ENCODE measurements around the gene PPP6R1. TPM values are rescaled to one million over a fixed set of nuclear protein-coding genes. Genes with fewer than 3 reads are reported as not detected.

PPP6R1 gene
- polyA plus RNA-seq, 3 donors, result 16.9 to 91.3 (median 22.0) TPM

DNA sequence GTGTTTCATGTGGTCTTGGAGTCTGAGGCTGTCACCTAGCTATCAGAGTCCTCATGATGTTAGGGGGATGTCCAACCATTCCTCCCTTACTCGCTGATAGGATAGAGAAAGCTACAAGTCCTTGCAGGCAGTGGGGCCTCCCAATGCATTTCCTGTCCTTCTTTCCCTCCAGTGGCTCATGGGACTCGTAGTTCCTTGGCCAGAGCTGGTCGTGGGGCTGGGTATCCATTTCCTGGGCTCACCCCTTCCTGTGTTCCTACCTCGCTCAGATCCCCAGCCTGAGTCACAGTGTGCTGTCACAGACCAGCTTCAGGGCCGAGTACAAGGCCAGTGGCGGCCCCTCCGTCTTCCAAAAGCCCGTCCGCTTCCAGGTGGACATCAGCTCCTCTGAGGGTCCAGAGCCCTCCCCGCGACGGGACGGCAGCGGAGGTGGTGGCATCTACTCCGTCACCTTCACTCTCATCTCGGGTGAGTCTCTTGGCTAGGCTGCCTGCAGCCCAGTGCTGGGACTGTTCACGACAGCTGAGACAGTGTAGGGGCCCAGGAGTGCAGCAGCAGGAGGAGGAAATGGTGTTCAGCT, 47.3 kb upstream of the PPP6R1 start:
- H3K4me3 Mint-ChIP-seq, result no peak overlapping the region
- no peak overlapping the region for H3K4me2 ChIP-seq (replicated peaks; ENCODE audit: extremely low read depth, low read length, poor library complexity, severe bottlenecking)
- no peak overlapping the region for H3K27ac Mint-ChIP-seq
- peaks cover 0 to 13% (median 6%) of the 10 kb centered on the region in 7 donors for H3K9me3 Mint-ChIP-seq
- no peak for DNase-seq
- H3K4me1 Mint-ChIP-seq, result peaks cover 13% of the 10 kb centered on the region
- no peaks in the 10 kb centered on the region for H3K27me3 ChIP-seq (ENCODE audit: control insufficient read depth in 2 of 2, insufficient read depth in 2 of 2, low read length in 2 of 2)
- no peak overlapping the region for H3K9ac ChIP-seq (ENCODE audit: insufficient read depth, low read length, poor library complexity, severe bottlenecking)
- TF ChIP-seq, protein P1, sequence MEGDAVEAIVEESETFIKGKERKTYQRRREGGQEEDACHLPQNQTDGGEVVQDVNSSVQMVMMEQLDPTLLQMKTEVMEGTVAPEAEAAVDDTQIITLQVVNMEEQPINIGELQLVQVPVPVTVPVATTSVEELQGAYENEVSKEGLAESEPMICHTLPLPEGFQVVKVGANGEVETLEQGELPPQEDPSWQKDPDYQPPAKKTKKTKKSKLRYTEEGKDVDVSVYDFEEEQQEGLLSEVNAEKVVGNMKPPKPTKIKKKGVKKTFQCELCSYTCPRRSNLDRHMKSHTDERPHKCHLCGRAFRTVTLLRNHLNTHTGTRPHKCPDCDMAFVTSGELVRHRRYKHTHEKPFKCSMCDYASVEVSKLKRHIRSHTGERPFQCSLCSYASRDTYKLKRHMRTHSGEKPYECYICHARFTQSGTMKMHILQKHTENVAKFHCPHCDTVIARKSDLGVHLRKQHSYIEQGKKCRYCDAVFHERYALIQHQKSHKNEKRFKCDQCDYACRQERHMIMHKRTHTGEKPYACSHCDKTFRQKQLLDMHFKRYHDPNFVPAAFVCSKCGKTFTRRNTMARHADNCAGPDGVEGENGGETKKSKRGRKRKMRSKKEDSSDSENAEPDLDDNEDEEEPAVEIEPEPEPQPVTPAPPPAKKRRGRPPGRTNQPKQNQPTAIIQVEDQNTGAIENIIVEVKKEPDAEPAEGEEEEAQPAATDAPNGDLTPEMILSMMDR (IDR thresholded peaks at IDR 0.05), result no peak
- H3K9me3 ChIP-seq (replicated peaks in 1 of 2; ENCODE audit: control insufficient read depth in 1 of 2, insufficient read depth in 1 of 2, low read length in 2 of 2), result peaks cover 0 to 13% of the 10 kb centered on the region in 2 donors
- no peak overlapping the region for H3K27ac ChIP-seq (ENCODE audit: low read depth in 1 of 2, low read length in 2 of 2)
- H3K36me3 Mint-ChIP-seq, result no peaks in the 10 kb centered on the region
- no peak overlapping the region for H2AFZ ChIP-seq (ENCODE audit: insufficient read depth, low read depth, low read length, poor library complexity, severe bottlenecking)
- peaks cover 8% of the 10 kb centered on the region for H4K20me1 ChIP-seq (ENCODE audit: insufficient read depth, low read length)
- no peaks in the 10 kb centered on the region for H3K79me2 ChIP-seq (ENCODE audit: insufficient read depth, low read length)
- 92% methylated on average over 16 of the region's 17 CpGs for WGBS (ENCODE audit: insufficient coverage)
- intact Hi-C loops (cut with micrococcal nuclease), result no loop called here
- H3K36me3 ChIP-seq (replicated peaks in 1 of 2; ENCODE audit: control insufficient read depth in 1 of 2, insufficient read depth in 2 of 2, low read length in 2 of 2), result no peaks in the 10 kb centered on the region
- H3K27me3 Mint-ChIP-seq (ENCODE audit: low read depth in 3 of 3), result peaks cover 0 to 2% (median 2%) of the 10 kb centered on the region in 3 donors
- H3K4me1 ChIP-seq (ENCODE audit: control insufficient read depth in 1 of 2, insufficient read depth in 2 of 2, low read length in 2 of 2), result peaks cover 10 to 12% of the 10 kb centered on the region in 2 donors
- H3K4me3 ChIP-seq (replicated peaks in 1 of 3; ENCODE audit: low read depth in 2 of 3, low read length in 3 of 3), result no peak overlapping the region

DNA sequence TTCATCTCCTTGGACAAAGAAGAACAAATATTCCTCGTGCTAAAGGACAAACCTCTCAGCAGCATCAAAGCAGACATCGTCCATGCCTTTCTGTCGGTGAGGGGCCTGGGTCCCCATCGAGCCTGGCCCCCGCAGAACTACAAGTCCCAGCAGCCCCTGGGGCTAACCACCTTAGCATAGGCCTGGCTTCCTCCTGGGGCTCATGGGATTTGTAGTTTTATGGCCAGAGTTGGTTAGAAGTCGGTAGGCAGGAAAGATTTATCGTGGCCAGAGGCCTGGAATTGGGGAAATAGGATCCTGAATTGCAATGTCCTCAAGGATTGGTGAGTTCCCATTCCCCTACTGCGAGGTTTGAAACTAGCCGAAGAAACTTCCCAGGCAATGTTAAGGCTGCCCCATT, 46.7 kb upstream of the PPP6R1 start:
- no peak overlapping the region for H3K4me2 ChIP-seq (replicated peaks; ENCODE audit: extremely low read depth, low read length, poor library complexity, severe bottlenecking)
- peaks cover 13% of the 10 kb centered on the region for H3K4me1 Mint-ChIP-seq
- H2AFZ ChIP-seq (ENCODE audit: insufficient read depth, low read depth, low read length, poor library complexity, severe bottlenecking), result no peak overlapping the region
- DNase-seq, result peak in 2 of 3 donors; percentile 47 to 55
- H4K20me1 ChIP-seq (ENCODE audit: insufficient read depth, low read length), result peaks cover 4% of the 10 kb centered on the region
- 85% methylated on average over 4 of the region's 9 CpGs for WGBS (ENCODE audit: insufficient coverage)
- H3K27me3 ChIP-seq (ENCODE audit: control insufficient read depth in 2 of 2, insufficient read depth in 2 of 2, low read length in 2 of 2), result no peaks in the 10 kb centered on the region
- H3K36me3 Mint-ChIP-seq, result no peaks in the 10 kb centered on the region
- peaks cover 10 to 12% of the 10 kb centered on the region in 2 donors for H3K4me1 ChIP-seq (ENCODE audit: control insufficient read depth in 1 of 2, insufficient read depth in 2 of 2, low read length in 2 of 2)
- H3K36me3 ChIP-seq (replicated peaks in 1 of 2; ENCODE audit: control insufficient read depth in 1 of 2, insufficient read depth in 2 of 2, low read length in 2 of 2), result no peaks in the 10 kb centered on the region
- peaks cover 0 to 13% (median 6%) of the 10 kb centered on the region in 7 donors for H3K9me3 Mint-ChIP-seq
- peaks cover 0 to 13% of the 10 kb centered on the region in 2 donors for H3K9me3 ChIP-seq (replicated peaks in 1 of 2; ENCODE audit: control insufficient read depth in 1 of 2, insufficient read depth in 1 of 2, low read length in 2 of 2)
- peaks cover 2 to 5% (median 2%) of the 10 kb centered on the region in 3 donors for H3K27me3 Mint-ChIP-seq (ENCODE audit: low read depth in 3 of 3)
- H3K4me3 ChIP-seq (replicated peaks in 1 of 3; ENCODE audit: low read depth in 2 of 3, low read length in 3 of 3), result no peak overlapping the region
- peak overlapping the region in 2 of 7 donors; percentile 68 for H3K27ac Mint-ChIP-seq
- H3K79me2 ChIP-seq (ENCODE audit: insufficient read depth, low read length), result no peaks in the 10 kb centered on the region
- no peak overlapping the region for H3K4me3 Mint-ChIP-seq
- H3K27ac ChIP-seq (ENCODE audit: low read depth in 1 of 2, low read length in 2 of 2), result no peak overlapping the region
- intact Hi-C loops (cut with micrococcal nuclease), result no loop called here
- H3K9ac ChIP-seq (ENCODE audit: insufficient read depth, low read length, poor library complexity, severe bottlenecking), result no peak overlapping the region
- TF ChIP-seq, protein P1 (IDR thresholded peaks at IDR 0.05), result no peak

All from CD14-positive monocyte (primary cell).